Fibroblast of lung (primary cell): ENCODE results near the gene STIM1.

ENCODE experiments used
- CTCF ChIP-seq, 2 donors: IDR thresholded peaks in 1 of 2; conservative IDR thresholded peaks in 1 of 2; 1 replicate in 1 of 2; 2 replicates in 1 of 2; pipeline ENCODE4 v1.5.1; 2011 to 2012; ENCODE audit warnings: low read length in 2 of 2, control low read depth in 1 of 2, inconsistent platforms in 1 of 2, low read depth in 1 of 2, mild to moderate bottlenecking in 1 of 2
- EZH2 ChIP-seq: IDR thresholded peaks from 2 replicates; pipeline ENCODE4 v1.5.1; 2012; ENCODE audit warnings: low read length, control low read depth, mild to moderate bottlenecking; ENCODE audit errors: missing control alignments

- TF ChIP-seq CTCF (conservative IDR thresholded peaks at IDR 0.05 in 1 of 2, IDR thresholded peaks at IDR 0.05 in 1 of 2; ENCODE audit: low read depth in 1 of 2, low read length in 2 of 2) (no peak), EZH2 (no peak)
Observed at GRCh38 chr11:4138497-4138896, 283.0 kb downstream of the STIM1 start.
